Calu3 (cell line): ENCODE results near the gene MYO5A. TPM values are rescaled to one million over a fixed set of nuclear protein-coding genes. Genes with fewer than 3 reads are reported as not detected.

Experiments
- BruUV-seq: library from RNA; stranded (reverse); fragments of 400-500 nt; replicated peaks from 2 replicates; lab custom pipeline; 2021; lab: Mats Ljungman, UMichigan
- CTCF ChIA-PET: fragments of 300-600 bp; sonication (Branson Sonifier 250); formaldehyde crosslinking; loops from one replicate; lab custom pipeline; 2022; ENCODE audit warnings: antibody characterized with exemption; lab: Charles Lee
- DNase-seq: peaks from one replicate; pipeline ENCODE4 v3.0.0; 2022
- H3K27ac Mint-ChIP-seq: one replicate; pipeline ENCODE4 v1.8.0; 2022; ENCODE audit warnings: mixed read lengths; ENCODE audit not compliant: unreplicated experiment
- H3K27me3 Mint-ChIP-seq: one replicate; pipeline ENCODE4 v1.8.0; 2022; ENCODE audit warnings: mixed read lengths; ENCODE audit not compliant: unreplicated experiment
- H3K36me3 Mint-ChIP-seq: one replicate; pipeline ENCODE4 v1.8.0; 2022; ENCODE audit warnings: mild to moderate bottlenecking, moderate library complexity, mixed read lengths; ENCODE audit not compliant: insufficient read depth, unreplicated experiment
- H3K4me1 Mint-ChIP-seq: one replicate; pipeline ENCODE4 v1.8.0; 2022; ENCODE audit warnings: mild to moderate bottlenecking, low read depth, mixed read lengths; ENCODE audit not compliant: unreplicated experiment
- H3K4me3 Mint-ChIP-seq: one replicate; pipeline ENCODE4 v1.8.0; 2022; ENCODE audit warnings: mild to moderate bottlenecking, low read depth, moderate library complexity, mixed read lengths; ENCODE audit not compliant: unreplicated experiment
- H3K9me3 Mint-ChIP-seq: one replicate; pipeline ENCODE4 v1.8.0; 2022; ENCODE audit warnings: low read depth, mixed read lengths; ENCODE audit not compliant: unreplicated experiment
- intact Hi-C: fragments of 100-400 bp; cut with micrococcal nuclease; formaldehyde crosslinking; loops from one replicate; pipeline ENCODE4 v1.10.0; 2022; ENCODE audit not compliant: unreplicated experiment
- total RNA-seq: library from RNA; stranded (reverse); gene quantifications from 2 replicates; pipeline ENCODE4 v1.2.3, GENCODE V29; 2022
- TF ChIP-seq, protein P1 (sequence below): fragments of 200-600 bp; IDR thresholded peaks from one replicate; pipeline ENCODE4 v1.8.0; 2022; ENCODE audit warnings: antibody characterized with exemption; ENCODE audit not compliant: unreplicated experiment

Gene MYO5A
- total RNA-seq, 1 experiment from 2014 or later: 6.1 TPM

DNA sequence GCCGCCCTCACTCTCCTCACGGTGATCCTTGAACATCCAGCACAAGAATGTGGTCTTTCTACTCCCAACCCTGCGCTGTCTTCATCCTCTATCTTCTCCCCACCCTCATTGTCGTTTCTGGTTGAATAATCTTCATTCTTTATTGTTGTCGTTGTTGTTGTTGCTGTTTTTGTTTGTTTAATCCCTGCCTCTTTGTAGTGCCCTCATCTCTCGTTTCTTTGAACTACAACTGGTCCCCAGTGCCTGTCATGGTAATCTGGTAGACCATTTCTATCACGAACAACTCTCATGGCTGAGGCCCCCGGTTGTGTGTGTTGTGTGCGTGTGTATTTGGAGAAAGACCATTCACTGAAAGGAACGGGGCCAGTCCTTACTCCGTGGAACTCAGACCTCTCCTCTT lies 1.3 kb upstream of the MYO5A start:
- peaks cover 5% of the 10 kb centered on the region for H3K36me3 Mint-ChIP-seq
- CTCF ChIA-PET: no interaction called here
- DNase-seq: no peak
- peaks cover 9% of the 10 kb centered on the region for H3K4me1 Mint-ChIP-seq
- H3K27me3 Mint-ChIP-seq: peaks cover 57% of the 10 kb centered on the region
- no peaks in the 10 kb centered on the region for H3K9me3 Mint-ChIP-seq
- BruUV-seq: no TSS peak
- H3K4me3 Mint-ChIP-seq: peak overlapping the region; percentile 61
- H3K27ac Mint-ChIP-seq: no peak overlapping the region
- intact Hi-C loops: loop anchor here (10.0 kb wide), 1 partner anchor 275 kb away; no protein-coding TSS in a partner anchor
- TF ChIP-seq, protein P1, sequence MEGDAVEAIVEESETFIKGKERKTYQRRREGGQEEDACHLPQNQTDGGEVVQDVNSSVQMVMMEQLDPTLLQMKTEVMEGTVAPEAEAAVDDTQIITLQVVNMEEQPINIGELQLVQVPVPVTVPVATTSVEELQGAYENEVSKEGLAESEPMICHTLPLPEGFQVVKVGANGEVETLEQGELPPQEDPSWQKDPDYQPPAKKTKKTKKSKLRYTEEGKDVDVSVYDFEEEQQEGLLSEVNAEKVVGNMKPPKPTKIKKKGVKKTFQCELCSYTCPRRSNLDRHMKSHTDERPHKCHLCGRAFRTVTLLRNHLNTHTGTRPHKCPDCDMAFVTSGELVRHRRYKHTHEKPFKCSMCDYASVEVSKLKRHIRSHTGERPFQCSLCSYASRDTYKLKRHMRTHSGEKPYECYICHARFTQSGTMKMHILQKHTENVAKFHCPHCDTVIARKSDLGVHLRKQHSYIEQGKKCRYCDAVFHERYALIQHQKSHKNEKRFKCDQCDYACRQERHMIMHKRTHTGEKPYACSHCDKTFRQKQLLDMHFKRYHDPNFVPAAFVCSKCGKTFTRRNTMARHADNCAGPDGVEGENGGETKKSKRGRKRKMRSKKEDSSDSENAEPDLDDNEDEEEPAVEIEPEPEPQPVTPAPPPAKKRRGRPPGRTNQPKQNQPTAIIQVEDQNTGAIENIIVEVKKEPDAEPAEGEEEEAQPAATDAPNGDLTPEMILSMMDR: no peak

DNA sequence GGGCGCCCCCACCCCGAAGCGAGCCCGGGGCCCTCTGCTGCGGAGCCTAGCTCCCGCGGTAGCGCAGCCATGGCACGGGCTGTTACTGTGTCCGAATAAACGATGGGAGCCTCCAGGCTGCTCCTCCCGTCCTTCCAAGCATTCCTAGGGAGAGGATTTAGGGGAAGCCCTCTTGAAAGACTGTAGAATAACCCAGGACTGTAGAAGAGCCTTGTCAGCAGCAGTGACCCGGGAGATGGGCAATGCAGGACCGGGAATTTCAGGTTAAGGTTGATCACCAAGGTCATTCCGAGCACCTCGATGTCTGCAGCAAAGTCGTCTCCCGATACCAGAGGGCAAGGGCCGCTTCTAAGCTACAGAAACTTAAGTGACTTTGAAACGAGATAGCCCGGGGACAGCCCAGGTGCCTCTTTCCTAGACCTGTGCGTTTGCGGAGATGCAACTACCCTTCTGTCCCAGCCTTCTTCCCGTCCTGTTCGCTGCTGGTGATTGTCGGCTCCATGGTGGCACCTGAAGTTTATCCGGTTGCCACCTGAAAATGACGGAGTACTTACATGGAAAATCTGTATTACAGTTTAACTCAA lies 753 bp upstream of the MYO5A start:
- H3K4me3 Mint-ChIP-seq: peak overlapping the region; percentile 61
- DNase-seq: no peak
- no peak overlapping the region for H3K27ac Mint-ChIP-seq
- TF ChIP-seq, protein P1: no peak
- H3K27me3 Mint-ChIP-seq: peaks cover 52% of the 10 kb centered on the region
- H3K36me3 Mint-ChIP-seq: peaks cover 5% of the 10 kb centered on the region
- peaks cover 9% of the 10 kb centered on the region for H3K4me1 Mint-ChIP-seq
- no TSS peak for BruUV-seq
- CTCF ChIA-PET: no interaction called here
- intact Hi-C loops: loop anchor here (10.0 kb wide), 1 partner anchor 275 kb away; no protein-coding TSS in a partner anchor
- no peaks in the 10 kb centered on the region for H3K9me3 Mint-ChIP-seq

DNA sequence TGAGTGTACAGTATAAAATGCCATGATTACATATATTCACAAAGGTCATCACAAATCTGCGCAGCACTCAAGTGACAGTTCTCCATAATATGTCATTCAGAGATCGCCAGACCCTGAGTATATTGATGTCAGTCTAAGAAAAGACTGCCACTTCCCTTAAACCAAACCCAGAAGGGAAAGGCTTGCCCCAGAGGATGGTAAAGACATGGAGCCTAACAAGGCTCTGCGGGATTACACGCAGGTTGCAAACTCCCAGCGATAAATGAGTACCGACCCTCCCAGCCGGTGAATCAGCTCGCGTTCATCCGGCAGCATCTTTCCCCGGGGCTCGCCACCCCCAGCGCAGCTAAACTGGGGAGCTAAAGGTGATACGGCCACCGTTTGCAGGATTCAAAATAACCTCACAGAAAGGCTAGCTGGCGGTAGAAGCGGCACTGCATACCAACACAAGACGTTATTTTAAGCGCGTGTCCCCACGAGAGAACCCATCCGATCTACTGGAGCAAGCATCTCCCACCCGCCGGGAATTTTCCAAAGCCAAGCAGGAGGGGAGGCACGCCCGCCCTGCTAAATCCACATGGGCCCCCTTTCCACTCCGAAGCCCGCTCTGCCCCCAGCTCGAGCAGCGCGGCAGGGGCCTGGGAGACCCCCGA lies 643 bp downstream of the MYO5A start:
- Mint-ChIP-seq H3K27me3 (peaks cover 38% of the 10 kb centered on the region), H3K27ac (no peak overlapping the region), H3K4me3 (peak overlapping the region; percentile 61), H3K36me3 (peaks cover 5% of the 10 kb centered on the region), H3K4me1 (peaks cover 9% of the 10 kb centered on the region), H3K9me3 (no peaks in the 10 kb centered on the region)
- no TSS peak for BruUV-seq
- CTCF ChIA-PET: interaction anchor here (0.7 kb wide), 1 partner anchor 1346 kb away, joined by 4 read pairs; no protein-coding TSS in a partner anchor
- intact Hi-C loops: loop anchor here (10.0 kb wide), 1 partner anchor 273 kb away; no protein-coding TSS in a partner anchor
- TF ChIP-seq, protein P1: no peak
- peak; percentile 5 for DNase-seq

DNA sequence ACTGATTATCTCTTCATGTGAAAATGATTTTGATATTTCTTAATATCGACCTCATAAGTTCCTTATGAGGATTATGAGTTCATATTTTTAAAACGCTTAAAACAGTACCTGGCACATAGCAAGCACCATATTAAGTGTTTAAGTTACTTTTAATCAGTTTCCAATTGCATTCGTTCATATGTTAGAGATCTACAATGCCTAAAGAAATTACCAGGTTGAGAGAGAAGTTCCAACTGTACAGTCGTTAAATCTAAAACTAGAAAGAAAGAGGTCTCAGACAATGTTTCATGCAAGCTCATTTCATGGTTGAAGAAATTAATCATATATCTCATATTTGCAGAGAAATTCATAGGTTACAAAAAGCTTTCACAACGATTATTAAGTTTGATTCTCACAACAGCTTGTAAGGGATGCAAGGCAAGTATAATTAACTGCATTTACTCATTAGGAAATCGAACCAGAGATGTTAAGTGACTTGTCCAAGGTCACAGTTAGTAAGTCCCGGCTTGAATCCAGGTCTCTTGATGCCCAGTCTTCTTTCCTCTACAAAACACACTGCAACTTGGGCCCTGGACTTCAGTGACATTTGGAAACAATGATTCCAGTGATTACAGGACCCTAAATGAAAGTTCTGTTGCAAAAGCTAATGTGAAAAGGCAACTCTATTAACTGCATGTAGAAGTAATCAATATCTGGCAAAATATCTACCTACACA lies 1.3 kb downstream of the MYO5A start:
- H3K4me1 Mint-ChIP-seq: peaks cover 9% of the 10 kb centered on the region
- peaks cover 5% of the 10 kb centered on the region for H3K36me3 Mint-ChIP-seq
- H3K4me3 Mint-ChIP-seq: no peak overlapping the region
- H3K9me3 Mint-ChIP-seq: no peaks in the 10 kb centered on the region
- BruUV-seq: TSS peak; percentile 51
- no peak overlapping the region for H3K27ac Mint-ChIP-seq
- intact Hi-C loops: loop anchor here (10.0 kb wide), 1 partner anchor 273 kb away; no protein-coding TSS in a partner anchor
- TF ChIP-seq, protein P1: no peak
- CTCF ChIA-PET: interaction anchor here (0.7 kb wide), 1 partner anchor 1347 kb away, joined by 4 read pairs; no protein-coding TSS in a partner anchor
- DNase-seq: no peak
- H3K27me3 Mint-ChIP-seq: peaks cover 31% of the 10 kb centered on the region
